Calu3 (cell line): ENCODE measurements around the gene ITPK1. TPM values are rescaled to one million over a fixed set of nuclear protein-coding genes. Genes with fewer than 3 reads are reported as not detected.

Experiments
- BruUV-seq: library from RNA; stranded (reverse); fragments of 400-500 nt; replicated peaks from 2 replicates; lab custom pipeline; 2021; lab: Mats Ljungman, UMichigan
- CTCF ChIA-PET: fragments of 300-600 bp; sonication (Branson Sonifier 250); formaldehyde crosslinking; loops from one replicate; lab custom pipeline; 2022; ENCODE audit warnings: antibody characterized with exemption; lab: Charles Lee
- DNase-seq: peaks from one replicate; pipeline ENCODE4 v3.0.0; 2022
- H3K27ac Mint-ChIP-seq: one replicate; pipeline ENCODE4 v1.8.0; 2022; ENCODE audit warnings: mixed read lengths; ENCODE audit not compliant: unreplicated experiment
- H3K27me3 Mint-ChIP-seq: one replicate; pipeline ENCODE4 v1.8.0; 2022; ENCODE audit warnings: mixed read lengths; ENCODE audit not compliant: unreplicated experiment
- H3K36me3 Mint-ChIP-seq: one replicate; pipeline ENCODE4 v1.8.0; 2022; ENCODE audit warnings: mild to moderate bottlenecking, moderate library complexity, mixed read lengths; ENCODE audit not compliant: insufficient read depth, unreplicated experiment
- H3K4me1 Mint-ChIP-seq: one replicate; pipeline ENCODE4 v1.8.0; 2022; ENCODE audit warnings: mild to moderate bottlenecking, low read depth, mixed read lengths; ENCODE audit not compliant: unreplicated experiment
- H3K4me3 Mint-ChIP-seq: one replicate; pipeline ENCODE4 v1.8.0; 2022; ENCODE audit warnings: mild to moderate bottlenecking, low read depth, moderate library complexity, mixed read lengths; ENCODE audit not compliant: unreplicated experiment
- H3K9me3 Mint-ChIP-seq: one replicate; pipeline ENCODE4 v1.8.0; 2022; ENCODE audit warnings: low read depth, mixed read lengths; ENCODE audit not compliant: unreplicated experiment
- intact Hi-C: fragments of 100-400 bp; cut with micrococcal nuclease; formaldehyde crosslinking; loops from one replicate; pipeline ENCODE4 v1.10.0; 2022; ENCODE audit not compliant: unreplicated experiment
- total RNA-seq: library from RNA; stranded (reverse); gene quantifications from 2 replicates; pipeline ENCODE4 v1.2.3, GENCODE V29; 2022
- TF ChIP-seq, protein P1 (sequence below): fragments of 200-600 bp; IDR thresholded peaks from one replicate; pipeline ENCODE4 v1.8.0; 2022; ENCODE audit warnings: antibody characterized with exemption; ENCODE audit not compliant: unreplicated experiment

Gene ITPK1
- total RNA-seq, 1 experiment from 2014 or later: 94.3 TPM

DNA sequence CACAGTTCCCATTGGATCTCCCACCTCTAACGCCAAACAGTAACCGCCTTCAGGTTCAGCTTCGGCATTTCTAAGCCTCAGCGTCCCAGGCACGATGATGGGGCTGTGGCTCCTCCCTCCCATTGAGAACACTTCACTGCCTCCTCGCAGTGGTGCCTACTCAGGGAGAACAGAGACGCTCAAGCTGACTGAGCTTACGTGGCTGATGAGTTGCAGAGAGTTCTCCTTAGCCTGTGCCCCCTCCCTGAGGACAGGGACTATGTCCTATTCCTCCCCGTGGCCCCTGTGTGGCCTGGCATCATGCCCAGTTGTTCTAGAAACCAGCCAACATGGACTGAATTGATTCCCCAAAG, 87.0 kb downstream of the ITPK1 start:
- H3K9me3 Mint-ChIP-seq: no peaks in the 10 kb centered on the region
- CTCF ChIA-PET: interaction anchor here (0.9 kb wide), 1 partner anchor 85 kb away, joined by 3 read pairs; no protein-coding TSS in a partner anchor
- H3K36me3 Mint-ChIP-seq: no peaks in the 10 kb centered on the region
- H3K4me3 Mint-ChIP-seq: no peak overlapping the region
- H3K27me3 Mint-ChIP-seq: no peaks in the 10 kb centered on the region
- TF ChIP-seq, protein P1, sequence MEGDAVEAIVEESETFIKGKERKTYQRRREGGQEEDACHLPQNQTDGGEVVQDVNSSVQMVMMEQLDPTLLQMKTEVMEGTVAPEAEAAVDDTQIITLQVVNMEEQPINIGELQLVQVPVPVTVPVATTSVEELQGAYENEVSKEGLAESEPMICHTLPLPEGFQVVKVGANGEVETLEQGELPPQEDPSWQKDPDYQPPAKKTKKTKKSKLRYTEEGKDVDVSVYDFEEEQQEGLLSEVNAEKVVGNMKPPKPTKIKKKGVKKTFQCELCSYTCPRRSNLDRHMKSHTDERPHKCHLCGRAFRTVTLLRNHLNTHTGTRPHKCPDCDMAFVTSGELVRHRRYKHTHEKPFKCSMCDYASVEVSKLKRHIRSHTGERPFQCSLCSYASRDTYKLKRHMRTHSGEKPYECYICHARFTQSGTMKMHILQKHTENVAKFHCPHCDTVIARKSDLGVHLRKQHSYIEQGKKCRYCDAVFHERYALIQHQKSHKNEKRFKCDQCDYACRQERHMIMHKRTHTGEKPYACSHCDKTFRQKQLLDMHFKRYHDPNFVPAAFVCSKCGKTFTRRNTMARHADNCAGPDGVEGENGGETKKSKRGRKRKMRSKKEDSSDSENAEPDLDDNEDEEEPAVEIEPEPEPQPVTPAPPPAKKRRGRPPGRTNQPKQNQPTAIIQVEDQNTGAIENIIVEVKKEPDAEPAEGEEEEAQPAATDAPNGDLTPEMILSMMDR: no peak
- BruUV-seq: no TSS peak
- peaks cover 35% of the 10 kb centered on the region for H3K4me1 Mint-ChIP-seq
- H3K27ac Mint-ChIP-seq: no peak overlapping the region
- intact Hi-C loops: no loop called here
- DNase-seq: no peak

DNA sequence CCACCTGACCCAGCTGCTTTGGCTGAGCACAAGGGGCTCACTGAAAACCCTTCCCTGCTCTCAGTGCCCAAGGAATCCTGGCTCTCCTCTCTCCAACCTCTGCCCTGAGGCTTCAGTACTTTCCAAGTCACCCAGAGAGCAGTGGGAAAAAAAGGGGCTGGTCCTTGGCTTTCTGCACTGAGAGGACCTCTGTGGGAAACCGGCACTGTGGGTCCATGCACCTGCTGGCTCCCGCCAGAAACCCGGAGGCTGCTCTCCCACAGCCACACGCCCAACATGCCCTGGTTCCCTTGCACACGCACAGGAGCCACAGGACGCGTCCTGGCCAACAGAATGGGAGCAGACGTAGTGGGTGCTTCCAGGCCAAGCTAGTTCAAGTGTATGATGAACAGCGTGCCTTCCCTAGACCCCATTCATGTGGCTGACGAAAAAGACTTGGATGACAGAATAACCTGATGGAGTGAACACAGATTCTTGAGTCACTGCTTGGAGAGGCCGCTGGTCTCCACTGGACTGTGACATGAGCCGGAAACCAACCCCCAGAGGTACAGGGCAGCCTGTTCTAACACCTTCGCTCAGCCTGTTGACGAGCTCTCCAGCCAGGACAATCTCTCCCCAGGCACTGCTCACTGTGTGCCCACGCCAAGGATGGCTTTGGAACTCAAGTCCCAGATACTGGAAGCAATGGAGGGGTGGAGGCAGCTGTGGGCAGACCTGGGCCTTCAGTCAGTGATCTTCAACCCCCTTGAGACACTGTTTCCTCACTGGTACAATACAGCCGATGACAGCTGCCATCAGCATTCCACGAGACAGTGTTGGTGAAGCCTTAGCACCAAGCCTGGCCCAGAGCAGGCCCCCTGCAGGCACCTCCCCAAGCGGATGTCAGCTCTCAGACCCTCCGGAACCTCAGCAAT, 87.7 kb downstream of the ITPK1 start:
- Mint-ChIP-seq H3K27ac (no peak overlapping the region), H3K27me3 (no peaks in the 10 kb centered on the region), H3K4me3 (no peak overlapping the region), H3K9me3 (no peaks in the 10 kb centered on the region), H3K36me3 (peaks cover 3% of the 10 kb centered on the region), H3K4me1 (peaks cover 28% of the 10 kb centered on the region)
- CTCF ChIA-PET: interaction anchor here (0.5 to 0.9 kb wide), 2 partner anchors 85 to 147 kb away, joined by 3 to 5 read pairs; no protein-coding TSS in a partner anchor
- BruUV-seq: no TSS peak
- TF ChIP-seq, protein P1: no peak
- no peak for DNase-seq
- intact Hi-C loops: no loop called here

DNA sequence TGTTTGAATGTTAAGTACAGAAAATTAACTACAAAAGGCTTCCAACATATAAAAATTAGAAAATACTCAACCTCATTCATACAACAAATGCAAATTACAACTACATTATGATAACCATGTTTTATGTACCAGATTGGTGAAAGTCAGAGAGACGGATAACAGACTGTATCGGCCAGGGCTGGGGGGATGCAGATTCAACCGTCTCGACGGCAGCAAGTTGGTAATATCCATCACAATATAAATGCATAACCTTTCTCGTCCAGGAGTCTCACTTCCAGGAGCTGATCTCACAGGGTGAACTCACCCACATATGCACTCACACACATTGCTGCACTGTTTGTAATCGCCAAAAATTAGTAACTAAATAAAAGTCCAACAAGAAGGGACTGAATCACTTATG, 89.4 kb downstream of the ITPK1 start:
- intact Hi-C loops: no loop called here
- Mint-ChIP-seq H3K9me3 (no peaks in the 10 kb centered on the region), H3K36me3 (peaks cover 4% of the 10 kb centered on the region), H3K27me3 (no peaks in the 10 kb centered on the region), H3K4me1 (peaks cover 13% of the 10 kb centered on the region), H3K27ac (no peak overlapping the region), H3K4me3 (no peak overlapping the region)
- no peak for DNase-seq
- TF ChIP-seq, protein P1: no peak
- CTCF ChIA-PET: no interaction called here
- no TSS peak for BruUV-seq

DNA sequence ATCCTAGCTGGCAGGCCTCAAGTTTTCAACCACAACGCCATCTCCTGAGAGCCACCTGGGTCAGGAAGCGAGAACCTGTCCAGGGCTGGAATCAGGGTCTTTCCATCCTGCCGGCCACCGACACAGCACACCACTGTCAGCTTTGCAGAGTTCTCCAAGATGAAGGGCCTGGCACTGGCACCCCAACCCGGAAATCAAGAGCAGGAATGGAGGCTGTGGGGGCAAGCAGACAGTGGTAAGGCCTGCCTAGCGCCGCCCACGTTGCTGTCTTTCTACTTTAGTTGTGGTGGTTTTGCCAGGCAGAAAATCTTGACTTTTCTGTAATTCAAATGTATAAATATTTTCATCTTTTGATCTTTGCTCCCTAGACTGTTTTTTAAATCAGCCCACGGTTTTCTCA, 90.7 kb downstream of the ITPK1 start:
- Mint-ChIP-seq H3K4me3 (no peak overlapping the region), H3K9me3 (no peaks in the 10 kb centered on the region), H3K27me3 (no peaks in the 10 kb centered on the region), H3K4me1 (peaks cover 2% of the 10 kb centered on the region), H3K36me3 (peaks cover 4% of the 10 kb centered on the region), H3K27ac (no peak overlapping the region)
- BruUV-seq: no TSS peak
- intact Hi-C loops: no loop called here
- CTCF ChIA-PET: no interaction called here
- TF ChIP-seq, protein P1: no peak
- DNase-seq: no peak
